Measurements from ENCODE around the gene KCNN3. TPM values are rescaled to one million over a fixed set of nuclear protein-coding genes. Genes with fewer than 3 reads are reported as not detected.
"Not testable (repeated sequence)": the region's sequence is repeated elsewhere in the genome, so short reads cannot be mapped to it uniquely, and the experiment has no call there.

The KCNN3 gene
- total RNA-seq = 4.8 and 10.5 TPM in 2 replicates

GRCh38 chr1:154870115-154870571 is at the start of gene KCNN3:
TSS of gene KCNN3 (minus strand) at chr1:154870281. CDS start at chr1:154869964, 317 bp downstream.
- no peak for DNase-seq (ENCODE audit: extremely low read depth, low read depth, low spot score)

DNA sequence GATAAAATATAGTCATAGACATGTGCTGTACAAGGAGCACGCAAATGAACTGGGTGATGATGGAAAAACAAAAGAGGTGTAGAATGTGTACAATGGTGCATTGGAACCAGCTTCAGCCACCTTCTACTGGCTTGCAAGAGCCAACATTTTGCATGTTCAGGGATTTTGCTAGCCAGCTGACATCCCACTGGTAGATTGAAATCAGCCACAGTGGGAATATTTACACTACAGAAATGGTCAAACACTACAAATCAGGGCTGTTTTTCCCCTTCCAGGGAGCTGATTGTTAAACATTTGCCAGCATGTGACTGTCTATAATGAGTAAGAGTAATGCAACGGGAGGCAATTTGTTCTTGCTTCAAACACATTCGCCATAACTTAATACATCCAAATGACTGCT is 43.2 kb upstream of the KCNN3 start:
- DNase-seq (ENCODE audit: extremely low read depth, low read depth, low spot score) = no peak

DNA sequence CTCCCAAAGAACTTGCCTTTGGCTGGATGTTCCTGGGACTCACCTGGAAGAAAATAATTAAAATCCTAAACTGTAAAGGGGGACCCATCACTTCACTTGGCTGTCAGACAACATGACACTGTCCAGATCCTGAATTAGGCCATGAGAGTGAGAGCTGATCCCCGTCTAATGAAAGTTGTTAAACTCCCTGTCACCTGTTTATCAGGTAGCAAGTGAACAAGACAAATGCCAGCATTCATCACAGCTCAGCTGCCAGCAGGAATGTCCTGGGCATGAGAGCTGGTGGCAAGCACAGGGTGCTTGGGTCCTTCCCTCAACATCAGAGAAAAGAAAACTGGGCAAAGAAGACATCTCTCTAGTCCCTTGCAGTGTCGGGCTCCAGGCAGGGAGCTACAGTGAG is 42.7 kb upstream of the KCNN3 start:
- no peak for DNase-seq (ENCODE audit: extremely low read depth, low read depth, low spot score)

DNA sequence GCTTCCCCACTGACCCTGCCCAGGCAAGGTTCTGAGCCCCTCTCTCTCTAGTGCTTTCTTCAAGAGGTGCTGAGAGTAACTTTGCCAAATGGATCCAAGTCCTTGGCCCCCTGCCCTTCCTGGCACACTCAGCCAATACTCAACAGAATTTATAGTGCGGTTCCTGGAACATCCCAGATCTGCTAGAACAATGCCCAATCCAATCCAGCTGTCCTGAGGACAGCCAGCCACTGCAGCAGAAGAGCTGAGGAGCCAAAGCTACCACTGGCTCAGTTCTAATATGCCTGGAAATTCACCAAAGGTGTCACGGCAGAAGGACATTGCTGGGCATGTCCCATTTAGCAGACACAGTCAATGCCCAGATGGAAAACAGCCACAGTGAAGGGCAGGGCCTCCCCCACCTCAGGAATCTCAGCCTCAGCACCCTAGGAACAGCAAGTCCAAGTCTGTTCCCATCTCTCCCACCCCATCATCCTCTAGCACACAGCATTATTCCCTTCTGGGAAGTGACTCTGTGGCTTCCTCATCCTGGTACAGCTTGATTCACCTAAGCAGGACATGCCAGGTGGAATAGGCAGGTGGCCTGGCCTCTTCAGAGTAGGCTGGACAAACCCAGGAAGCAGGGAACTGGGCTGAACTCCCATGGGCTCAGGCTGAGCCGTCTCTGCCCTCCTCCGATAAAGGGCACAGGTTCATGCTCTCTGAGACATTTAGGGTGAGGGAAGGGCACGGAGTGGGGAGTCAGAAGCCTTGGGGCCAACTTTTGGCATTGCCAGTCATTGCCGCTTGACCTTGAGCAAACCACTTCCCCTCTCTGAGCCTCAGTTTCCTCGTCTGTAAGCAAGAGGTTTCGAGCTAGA is 41.8 kb upstream of the KCNN3 start:
- DNase-seq (ENCODE audit: extremely low read depth, low read depth, low spot score) = no peak

DNA sequence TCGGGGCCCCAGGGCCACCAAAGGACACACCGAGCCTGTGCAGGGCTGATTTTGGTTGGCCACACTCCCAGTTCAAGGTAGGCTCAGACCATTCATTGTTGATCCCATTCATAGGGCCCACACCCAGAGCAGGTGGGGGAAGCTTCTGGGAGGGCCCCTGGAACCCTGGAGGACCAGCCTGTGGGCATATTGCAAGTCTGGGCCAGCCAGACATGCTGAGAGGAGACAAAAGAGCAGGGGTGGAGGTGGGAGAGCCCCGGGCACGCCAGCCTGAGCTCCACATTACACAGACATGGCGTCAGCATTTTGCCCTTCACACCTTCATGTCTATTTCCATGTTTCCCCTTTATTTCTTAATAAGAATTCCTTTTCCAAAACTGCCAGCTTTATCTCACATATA is 40.8 kb upstream of the KCNN3 start:
- DNase-seq (ENCODE audit: extremely low read depth, low read depth, low spot score) = no peak

DNA sequence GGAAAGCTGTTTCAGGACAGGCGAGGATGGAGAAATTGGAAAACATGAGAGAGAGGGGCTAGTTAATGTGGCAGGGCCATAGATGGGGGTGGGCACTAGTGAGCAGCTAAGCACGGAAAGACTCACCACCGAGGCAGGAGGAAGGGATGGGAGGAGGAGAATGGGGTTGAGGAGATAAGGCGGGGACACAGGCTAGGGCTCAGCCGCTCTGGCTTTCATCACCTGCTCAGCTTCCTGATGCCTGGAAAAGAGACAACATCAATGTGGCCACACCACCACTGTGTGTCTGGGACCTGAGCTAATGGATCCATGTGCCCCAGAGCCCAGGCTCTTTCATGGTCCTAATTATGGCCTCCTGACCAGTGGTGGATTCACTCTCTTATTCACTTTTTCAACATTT is 38.9 kb upstream of the KCNN3 start:
- no peak for DNase-seq (ENCODE audit: extremely low read depth, low read depth, low spot score)

DNA sequence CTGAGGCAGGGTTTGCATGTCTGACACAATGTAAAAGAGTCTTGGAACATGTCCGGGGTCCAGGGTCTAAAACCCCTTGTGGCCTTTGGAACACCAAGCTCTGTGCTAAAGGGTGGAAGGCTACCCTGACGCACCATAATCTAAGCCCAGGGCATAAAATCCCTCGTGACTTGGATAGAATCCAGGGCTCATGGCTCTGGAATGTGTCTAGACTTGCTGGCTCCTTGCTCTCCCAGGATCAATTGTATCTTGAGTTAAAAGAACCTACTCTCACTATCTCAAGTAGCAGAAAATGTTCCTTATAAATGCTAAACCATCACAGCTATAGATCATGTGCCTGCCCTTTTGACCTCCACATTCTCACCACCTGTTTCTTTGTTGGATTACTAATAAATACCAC is 38.0 kb upstream of the KCNN3 start:
- DNase-seq (ENCODE audit: extremely low read depth, low read depth, low spot score) = not testable (repeated sequence)

DNA sequence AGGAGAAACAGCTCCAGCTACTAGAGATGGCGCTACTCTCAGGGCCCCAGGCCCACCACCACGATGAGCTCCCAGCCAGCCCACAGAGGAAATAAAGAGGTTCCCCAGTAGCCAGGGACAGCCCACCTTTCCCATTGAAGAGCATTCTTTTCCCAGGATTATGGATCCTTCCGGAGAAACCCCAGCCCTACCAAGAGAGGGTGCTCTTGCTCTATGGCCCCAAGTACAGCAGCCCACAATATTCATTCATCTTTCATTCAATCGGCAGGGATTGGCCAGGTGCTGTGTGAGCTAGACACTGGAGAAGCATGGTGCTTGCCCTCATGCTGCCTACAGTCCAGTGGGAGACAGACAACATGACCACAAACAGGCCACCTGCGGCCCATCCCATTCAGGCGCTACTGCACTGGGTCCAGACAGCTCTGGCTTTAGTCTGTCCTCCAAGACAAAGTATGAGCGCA is 36.6 kb upstream of the KCNN3 start:
- DNase-seq (ENCODE audit: extremely low read depth, low read depth, low spot score) = no peak

DNA sequence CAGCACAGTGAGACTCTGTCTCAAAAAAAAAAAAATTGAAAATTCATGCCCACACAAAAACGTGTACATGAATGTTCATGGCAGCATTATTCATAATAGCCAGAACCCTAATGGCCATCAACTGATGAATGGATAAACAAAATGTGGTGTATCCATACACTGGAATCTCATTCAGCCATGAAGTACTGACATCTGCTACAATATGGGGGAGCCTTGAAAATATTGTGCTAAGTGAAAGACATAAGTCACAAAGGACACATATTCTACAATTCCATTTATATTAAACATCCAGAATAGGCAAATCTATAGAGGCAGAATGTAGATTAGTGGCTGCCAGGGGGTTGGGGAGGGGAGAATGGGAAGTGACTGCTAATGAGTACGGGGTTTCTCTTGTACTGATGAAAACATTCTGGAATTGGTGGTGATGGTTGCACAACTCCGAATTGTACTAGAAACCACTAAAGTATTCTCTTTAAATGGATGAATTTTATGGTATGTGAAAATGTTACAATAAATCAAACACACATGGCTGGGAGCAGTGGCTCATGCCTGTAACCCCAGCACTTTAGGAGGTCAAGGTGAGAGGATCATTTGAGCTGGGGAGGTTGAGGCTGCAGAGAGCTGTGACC is 33.0 kb upstream of the KCNN3 start:
- DNase-seq (ENCODE audit: extremely low read depth, low read depth, low spot score) = no peak

DNA sequence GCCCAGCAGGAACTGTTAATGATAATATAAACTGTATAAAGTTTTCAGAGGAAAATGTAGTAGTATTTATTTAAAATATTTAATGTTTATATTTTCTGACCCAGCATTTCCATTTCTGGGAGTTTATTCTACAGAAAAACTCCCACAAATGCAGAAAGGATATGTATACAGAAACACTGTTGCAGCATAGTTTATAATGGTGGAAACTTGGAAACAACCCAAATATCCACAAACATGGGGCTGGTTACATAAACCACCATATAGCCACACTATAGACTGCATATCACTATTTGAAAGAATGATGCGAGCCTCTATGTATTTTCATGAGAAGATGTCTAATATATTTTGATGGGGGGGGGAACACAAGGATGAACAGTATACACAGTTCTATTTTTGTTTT is 31.5 kb upstream of the KCNN3 start:
- no peak for DNase-seq (ENCODE audit: extremely low read depth, low read depth, low spot score)

DNA sequence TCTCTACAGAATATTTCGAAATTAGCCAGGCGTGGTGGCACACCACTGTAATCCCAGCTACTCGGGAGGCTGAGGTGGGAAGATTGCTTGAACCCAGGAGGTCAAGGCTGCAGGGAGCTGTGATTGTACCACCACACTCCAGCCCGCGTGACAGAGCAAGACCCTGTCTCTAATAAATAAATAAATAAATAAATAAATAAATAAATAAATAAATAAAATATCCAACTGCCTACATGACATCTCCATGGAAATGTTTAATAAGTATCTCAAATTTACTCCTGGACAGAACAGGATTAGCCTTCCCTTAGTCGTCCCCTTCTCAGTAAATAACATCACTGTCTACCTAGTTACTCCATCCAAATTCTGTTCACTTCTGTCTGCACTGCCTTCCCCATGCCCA is 29.0 kb upstream of the KCNN3 start:
- no peak for DNase-seq (ENCODE audit: extremely low read depth, low read depth, low spot score)

GRCh38 chr1:154896771-154897286 is 26.7 kb upstream of the KCNN3 start:
- DNase-seq (ENCODE audit: extremely low read depth, low read depth, low spot score) = peak; percentile 23

DNA sequence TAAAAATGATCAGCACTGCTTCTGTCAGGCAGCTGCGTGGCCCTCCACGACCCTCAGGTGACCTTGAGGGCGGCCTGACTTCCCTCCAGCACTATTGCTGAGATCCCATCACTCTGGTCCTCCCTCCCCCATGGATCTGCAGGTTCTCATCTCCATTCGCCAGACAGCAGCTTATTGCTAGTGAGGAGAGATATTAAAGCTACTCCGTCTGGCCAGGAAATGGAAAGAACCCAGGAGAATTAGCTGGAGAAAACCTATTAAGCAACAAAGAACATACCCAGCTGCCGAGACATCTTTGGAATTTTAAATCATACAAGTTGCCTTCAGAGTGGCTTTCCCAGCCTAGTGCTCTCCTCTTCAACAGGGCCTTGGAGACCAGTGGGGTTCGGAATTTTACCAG is 25.7 kb upstream of the KCNN3 start:
- DNase-seq (ENCODE audit: extremely low read depth, low read depth, low spot score) = no peak

- no peak for DNase-seq (ENCODE audit: extremely low read depth, low read depth, low spot score)
These were observed 21.4 kb upstream of the KCNN3 start for GRCh38 chr1:154891452-154891851.

- no peak for DNase-seq (ENCODE audit: extremely low read depth, low read depth, low spot score)
These were observed 18.7 kb upstream of the KCNN3 start for GRCh38 chr1:154888757-154889156.

GRCh38 chr1:154886281-154887015 is 16.4 kb upstream of the KCNN3 start:
- no peak for DNase-seq (ENCODE audit: extremely low read depth, low read depth, low spot score)

- no peak for DNase-seq (ENCODE audit: extremely low read depth, low read depth, low spot score)
These were observed 15.0 kb upstream of the KCNN3 start for GRCh38 chr1:154884869-154885701.

DNA sequence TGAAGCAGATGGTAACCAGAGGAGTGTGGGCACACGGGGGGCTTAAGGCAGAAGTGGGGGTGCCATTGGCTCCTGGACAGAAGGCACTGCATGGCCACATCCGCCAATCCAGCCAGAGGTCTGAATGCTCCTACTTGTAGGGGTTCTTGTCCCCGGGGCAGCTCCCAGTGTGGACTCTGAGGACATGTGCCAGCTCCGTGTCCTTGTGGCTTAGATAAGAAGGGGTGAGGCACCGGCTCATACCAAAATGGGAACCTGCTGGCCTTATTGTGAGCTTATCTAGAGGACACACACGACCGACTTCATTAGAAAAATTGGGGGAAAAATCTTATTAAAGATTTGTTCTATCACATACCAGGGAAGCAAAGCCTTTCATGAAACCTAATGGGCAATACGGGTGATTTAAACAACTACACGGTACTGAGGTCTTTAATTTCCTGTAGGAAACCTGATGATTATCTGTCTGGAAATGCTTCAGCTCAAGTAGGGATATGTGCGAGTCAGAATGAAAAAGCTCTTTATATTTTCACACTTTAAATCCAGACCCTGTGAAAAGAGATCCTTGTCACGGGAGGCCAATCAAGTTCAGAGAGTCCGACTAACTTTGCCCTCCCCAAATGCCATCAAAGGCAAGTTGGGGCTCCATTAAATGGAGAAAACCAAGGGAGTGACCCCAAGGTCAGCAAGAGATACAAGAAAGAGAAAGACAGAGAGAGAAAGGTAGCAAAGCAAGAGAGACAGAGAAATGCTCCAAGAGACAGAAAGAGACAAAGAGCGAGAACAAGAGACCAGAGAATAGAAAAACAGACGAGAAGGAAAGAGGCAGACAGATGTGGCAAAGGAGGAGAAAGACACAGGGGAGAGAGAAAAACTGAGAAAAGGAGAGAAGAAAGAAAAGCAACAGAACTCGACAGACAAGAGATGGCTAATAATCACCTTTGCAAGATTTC is 14.1 kb upstream of the KCNN3 start:
- DNase-seq (ENCODE audit: extremely low read depth, low read depth, low spot score) = no peak
